Measurements from ENCODE around the gene ODF2L. TPM values are rescaled to one million over a fixed set of nuclear protein-coding genes. Genes with fewer than 3 reads are reported as not detected.

Gene ODF2L
- total RNA-seq, 1 experiment from 2014 or later: 33.6 TPM

GRCh38 chr1:86394416-86394815 is 1.7 kb downstream of the ODF2L start:
- Histone ChIP-seq H3K27ac (peak overlapping the region; percentile 71), H3K9me2 (ENCODE audit: insufficient read depth) (no peaks in the 10 kb centered on the region), H3K4me1 (replicated peaks; ENCODE audit: insufficient read depth) (peaks cover 8% of the 10 kb centered on the region; the same call in 1 of the 2 replicates), H3K4me3 (peak overlapping the region; percentile 67), H2AFZ (0 out of 2 replicates have a peak overlapping the region, but pooled peaks have one; percentile 39), H3K4me2 (peak overlapping the region; percentile 90), H3K27me3 (ENCODE audit: insufficient read depth, low read depth) (no peaks in the 10 kb centered on the region), H4K20me1 (ENCODE audit: insufficient read depth) (no peaks in the 10 kb centered on the region), H3K36me3 (ENCODE audit: low read depth) (no peaks in the 10 kb centered on the region), H3K79me2 (ENCODE audit: low read depth) (peaks cover 61% of the 10 kb centered on the region), H3F3A (ENCODE audit: insufficient read depth, low read depth) (no peaks in the 10 kb centered on the region), H3K9me3 (ENCODE audit: insufficient read depth, low read depth) (no peaks in the 10 kb centered on the region)
- ChIA-PET CTCF (interaction anchor here (0.6 to 0.7 kb wide), 2 partner anchors 36 to 227 kb away, joined by 4 to 6 read pairs; no protein-coding TSS in a partner anchor), POLR2A (ENCODE audit: unreplicated experiment) (interaction anchor here (0.6 kb wide), 1 partner anchor 1212 kb away, joined by 4 read pairs; no protein-coding TSS in a partner anchor)
- BruUV-seq (replicated peaks): no TSS peak
- TF ChIP-seq CTCF (conservative IDR thresholded peaks at IDR 0.05) (no peak), EZH2 (IDR thresholded peaks at IDR 0.05; ENCODE audit: low read depth) (no peak)
- intact Hi-C loops (cut with micrococcal nuclease; ENCODE audit: unreplicated experiment): no loop called here
- no peak for DNase-seq

GRCh38 chr1:86389307-86389706 is 6.8 kb downstream of the ODF2L start:
- no peak overlapping the region for H3K4me2 ChIP-seq
- peaks cover 68% of the 10 kb centered on the region for H3K79me2 ChIP-seq (ENCODE audit: low read depth)
- no peaks in the 10 kb centered on the region for H3F3A ChIP-seq (ENCODE audit: insufficient read depth, low read depth)
- no peak overlapping the region for H2AFZ ChIP-seq
- intact Hi-C loops (cut with micrococcal nuclease; ENCODE audit: unreplicated experiment): loop anchor here (10.0 kb wide), 1 partner anchor 315 kb away; the partner anchor contains the start of gene SH3GLB1
- no TSS peak for BruUV-seq (replicated peaks)
- no peaks in the 10 kb centered on the region for H3K9me2 ChIP-seq (ENCODE audit: insufficient read depth)
- H3K9me3 ChIP-seq (ENCODE audit: insufficient read depth, low read depth): no peaks in the 10 kb centered on the region
- no peak overlapping the region for H3K4me3 ChIP-seq
- no peaks in the 10 kb centered on the region for H4K20me1 ChIP-seq (ENCODE audit: insufficient read depth)
- H3K4me1 ChIP-seq (replicated peaks; ENCODE audit: insufficient read depth): 0 out of 2 replicates have a peak, but pooled peaks cover 15% of the 10 kb centered on the region
- no peak overlapping the region for H3K27ac ChIP-seq
- TF ChIP-seq EZH2 (IDR thresholded peaks at IDR 0.05; ENCODE audit: low read depth) (no peak), CTCF (conservative IDR thresholded peaks at IDR 0.05) (no peak)
- POLR2A ChIA-PET (ENCODE audit: unreplicated experiment): interaction anchor here (0.6 kb wide), 2 partner anchors 191 to 385 kb away, joined by 3 to 5 read pairs; no protein-coding TSS in a partner anchor
- DNase-seq: no peak
- 0 out of 2 replicates have a peak, but pooled peaks cover 10% of the 10 kb centered on the region for H3K36me3 ChIP-seq (ENCODE audit: low read depth)
- CTCF ChIA-PET: no interaction called here
- no peaks in the 10 kb centered on the region for H3K27me3 ChIP-seq (ENCODE audit: insufficient read depth, low read depth)

GRCh38 chr1:86388777-86389176 is 7.3 kb downstream of the ODF2L start:
- no peak overlapping the region for H3K27ac ChIP-seq
- intact Hi-C loops (cut with micrococcal nuclease; ENCODE audit: unreplicated experiment): loop anchor here (10.0 kb wide), 1 partner anchor 316 kb away; the partner anchor contains the start of gene SH3GLB1
- ChIA-PET CTCF (no interaction called here), POLR2A (ENCODE audit: unreplicated experiment) (interaction anchor here (0.6 to 0.7 kb wide), 2 partner anchors 16 to 191 kb away, joined by 3 to 13 read pairs; no protein-coding TSS in a partner anchor)
- H3K4me2 ChIP-seq: no peak overlapping the region
- H3K27me3 ChIP-seq (ENCODE audit: insufficient read depth, low read depth): no peaks in the 10 kb centered on the region
- H3K9me2 ChIP-seq (ENCODE audit: insufficient read depth): no peaks in the 10 kb centered on the region
- no peaks in the 10 kb centered on the region for H3K9me3 ChIP-seq (ENCODE audit: insufficient read depth, low read depth)
- BruUV-seq (replicated peaks): no TSS peak
- H3K36me3 ChIP-seq (ENCODE audit: low read depth): 0 out of 2 replicates have a peak, but pooled peaks cover 11% of the 10 kb centered on the region
- no peak overlapping the region for H2AFZ ChIP-seq
- H4K20me1 ChIP-seq (ENCODE audit: insufficient read depth): no peaks in the 10 kb centered on the region
- H3K4me1 ChIP-seq (replicated peaks; ENCODE audit: insufficient read depth): 0 out of 2 replicates have a peak, but pooled peaks cover 15% of the 10 kb centered on the region
- TF ChIP-seq CTCF (conservative IDR thresholded peaks at IDR 0.05) (no peak), EZH2 (IDR thresholded peaks at IDR 0.05; ENCODE audit: low read depth) (no peak)
- H3K4me3 ChIP-seq: no peak overlapping the region
- no peak for DNase-seq
- peaks cover 63% of the 10 kb centered on the region for H3K79me2 ChIP-seq (ENCODE audit: low read depth)
- H3F3A ChIP-seq (ENCODE audit: insufficient read depth, low read depth): no peaks in the 10 kb centered on the region

All from PC-9 (cell line).